NCI-H146 treated with DMSO at 0.1 percent for 48 hours (cell line): ENCODE results near the gene FNDC3B.

ENCODE experiments used
- DNase-seq: peaks from one replicate; lab custom pipeline; 2025; ENCODE audit not compliant: unreplicated experiment; lab: John Stamatoyannopoulos, UW

The FNDC3B gene

DNA sequence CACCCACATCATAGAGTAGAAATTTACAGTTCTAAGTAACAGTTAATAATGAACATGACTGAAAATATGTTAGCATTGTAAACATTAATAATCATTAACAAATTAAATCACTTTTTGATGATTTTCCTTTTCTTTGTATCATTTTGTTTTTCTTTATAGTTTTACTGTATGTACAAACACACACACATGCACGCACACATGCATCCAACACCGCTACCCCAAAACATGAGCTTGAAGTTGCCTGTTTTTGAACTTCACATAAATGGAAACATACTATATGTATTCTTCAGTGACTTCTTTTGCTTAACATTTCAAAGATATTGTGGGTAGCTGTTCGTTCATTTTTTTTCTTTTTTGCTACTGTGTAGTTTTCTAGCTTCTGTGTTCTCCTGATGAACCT lies 123.9 kb downstream of the FNDC3B start:
- no peak for DNase-seq

- DNase-seq = no peak
Measured at GRCh38 chr3:172164620-172165362, 125.4 kb downstream of the FNDC3B start.

DNA sequence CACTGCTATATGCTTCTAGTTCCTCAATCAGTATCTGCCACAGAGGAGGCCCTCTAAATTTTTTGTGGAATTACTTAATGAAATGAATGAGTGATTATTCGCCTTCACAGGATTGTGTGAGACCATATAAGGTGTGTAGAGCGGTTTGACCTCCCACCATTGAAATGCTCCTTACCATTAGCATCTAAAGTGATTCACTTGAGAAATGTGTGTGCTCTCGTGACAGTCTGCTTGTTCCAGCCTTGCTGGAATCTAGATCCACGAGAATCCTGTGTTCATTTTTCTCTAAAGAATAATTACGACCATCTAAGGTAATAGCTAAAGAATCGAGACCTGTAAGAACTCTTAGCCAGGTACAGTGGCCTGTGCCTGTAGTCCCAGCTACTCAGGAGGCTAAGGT lies 126.9 kb downstream of the FNDC3B start:
- DNase-seq = no peak

DNA sequence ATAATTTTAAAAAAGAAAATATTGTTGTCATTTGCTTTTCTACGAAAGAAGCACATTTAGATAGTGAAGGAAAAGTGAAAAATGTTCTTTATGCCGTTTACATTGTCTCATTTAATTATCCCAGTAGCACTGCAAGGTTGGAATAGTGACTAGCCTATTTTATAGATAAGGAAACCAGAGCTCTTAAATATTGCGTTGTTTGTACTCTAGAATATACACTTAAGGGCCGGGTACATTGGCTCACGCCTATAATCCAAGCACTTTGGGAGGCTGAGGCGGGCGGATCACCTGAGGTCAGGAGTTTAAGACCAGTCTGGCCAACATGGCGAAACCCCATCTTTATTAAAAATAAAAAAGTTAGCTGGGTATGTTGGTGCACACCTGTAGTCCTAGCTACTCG lies 127.5 kb downstream of the FNDC3B start:
- no peak for DNase-seq

DNA sequence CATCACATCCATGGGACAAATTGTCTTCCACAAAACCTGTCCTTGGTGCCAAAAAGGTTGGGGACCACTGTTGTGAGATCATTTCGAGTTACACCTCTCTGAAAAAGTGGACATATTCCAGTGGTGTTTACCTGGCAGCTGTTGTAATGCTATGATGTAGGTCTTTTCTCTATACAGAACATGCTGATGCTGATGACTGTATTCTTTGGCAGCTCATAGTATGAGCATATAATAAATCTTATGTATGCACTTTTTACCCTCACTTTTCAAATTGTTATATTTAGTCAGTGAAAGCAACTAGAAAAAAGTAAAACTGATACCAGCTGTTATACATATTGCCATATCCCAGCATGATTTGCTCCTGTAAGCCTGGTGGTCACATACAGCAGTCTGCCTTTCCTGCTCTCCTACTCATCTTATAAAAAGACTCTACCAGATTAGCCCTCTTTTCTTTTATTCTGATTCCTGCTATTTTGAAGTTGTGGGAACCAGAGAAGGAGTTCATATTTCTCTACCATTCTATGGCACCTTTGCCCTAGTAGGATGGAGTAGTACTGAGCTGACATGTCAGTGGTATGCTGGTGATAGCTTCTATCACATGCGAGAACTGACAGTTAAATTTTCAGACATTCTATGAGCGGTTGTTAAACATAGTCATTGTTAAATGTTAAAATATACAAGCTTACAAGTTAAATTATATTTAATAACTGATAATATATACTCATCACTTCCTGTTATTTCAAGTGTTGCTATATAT lies 128.7 kb downstream of the FNDC3B start:
- DNase-seq = no peak

- DNase-seq = no peak
Measured at GRCh38 chr3:172170073-172170709, 130.8 kb downstream of the FNDC3B start.

DNA sequence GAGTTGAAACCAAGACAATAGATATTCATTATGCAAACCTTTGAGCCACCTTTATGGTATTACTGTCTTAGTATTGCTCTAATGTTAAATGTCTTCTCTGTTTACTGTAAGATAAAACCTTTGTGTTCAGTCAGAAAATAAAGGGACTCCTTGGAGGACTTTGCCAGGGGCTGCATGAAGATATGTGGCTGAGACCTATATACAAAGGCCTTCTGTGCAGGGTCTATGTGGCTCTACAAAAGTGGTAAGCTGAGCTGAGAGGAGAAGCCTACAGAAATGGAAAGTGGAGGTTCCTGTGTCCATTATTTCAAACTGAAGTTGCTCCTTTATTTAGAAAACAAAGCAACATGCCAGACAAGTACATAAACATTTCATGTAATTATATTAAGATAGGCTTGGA lies 131.5 kb downstream of the FNDC3B start:
- no peak for DNase-seq

GRCh38 chr3:172171396-172172075 lies 132.2 kb downstream of the FNDC3B start:
- DNase-seq = no peak

DNA sequence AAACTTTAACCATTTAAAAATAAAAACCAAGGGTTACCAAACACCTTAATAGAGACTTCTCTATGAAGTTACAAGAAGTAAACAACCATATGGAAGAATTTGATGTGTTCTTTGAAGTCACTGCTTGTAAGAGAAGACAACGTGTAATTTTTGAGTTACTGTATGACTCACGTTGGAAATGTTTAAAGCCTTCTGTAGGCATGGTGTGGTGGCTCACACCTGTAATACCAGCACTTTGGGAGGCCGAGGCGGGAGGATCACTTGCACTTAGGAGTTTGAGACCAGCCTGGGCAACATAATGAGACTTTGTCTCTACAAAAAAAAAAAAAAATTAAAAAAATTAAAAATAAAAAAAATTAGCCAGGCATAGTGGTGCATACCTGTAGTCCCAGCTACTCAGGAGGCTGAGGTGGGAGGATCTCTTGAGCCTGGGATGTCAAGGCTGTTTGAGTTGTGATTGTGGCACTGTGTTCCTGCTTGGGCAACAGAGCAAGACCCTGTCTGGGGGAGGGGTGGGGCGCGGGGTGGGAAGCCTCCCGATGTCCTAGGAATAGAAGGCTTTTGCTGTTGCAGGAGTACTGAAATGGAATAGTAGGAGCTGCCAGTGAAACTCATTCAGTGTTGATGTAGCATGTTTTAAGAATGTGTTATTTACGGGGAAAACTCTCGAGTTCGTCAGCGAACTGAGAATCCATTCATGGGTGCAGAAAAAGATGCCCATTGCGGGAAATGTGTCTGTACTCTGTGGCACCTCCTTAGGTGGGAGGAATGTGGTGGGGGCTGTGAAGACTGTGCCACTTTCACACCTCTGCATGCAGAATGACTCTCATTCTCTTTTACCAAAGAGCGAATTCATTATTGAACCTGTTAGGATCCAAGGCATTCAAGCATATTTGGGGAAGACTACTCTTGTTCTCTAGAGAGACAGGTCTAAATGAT lies 134.2 kb downstream of the FNDC3B start:
- DNase-seq = no peak

- DNase-seq = no peak
Measured at GRCh38 chr3:172174513-172175253, 135.3 kb downstream of the FNDC3B start.

- no peak for DNase-seq
Measured at GRCh38 chr3:172175254-172175599, 135.8 kb downstream of the FNDC3B start.

DNA sequence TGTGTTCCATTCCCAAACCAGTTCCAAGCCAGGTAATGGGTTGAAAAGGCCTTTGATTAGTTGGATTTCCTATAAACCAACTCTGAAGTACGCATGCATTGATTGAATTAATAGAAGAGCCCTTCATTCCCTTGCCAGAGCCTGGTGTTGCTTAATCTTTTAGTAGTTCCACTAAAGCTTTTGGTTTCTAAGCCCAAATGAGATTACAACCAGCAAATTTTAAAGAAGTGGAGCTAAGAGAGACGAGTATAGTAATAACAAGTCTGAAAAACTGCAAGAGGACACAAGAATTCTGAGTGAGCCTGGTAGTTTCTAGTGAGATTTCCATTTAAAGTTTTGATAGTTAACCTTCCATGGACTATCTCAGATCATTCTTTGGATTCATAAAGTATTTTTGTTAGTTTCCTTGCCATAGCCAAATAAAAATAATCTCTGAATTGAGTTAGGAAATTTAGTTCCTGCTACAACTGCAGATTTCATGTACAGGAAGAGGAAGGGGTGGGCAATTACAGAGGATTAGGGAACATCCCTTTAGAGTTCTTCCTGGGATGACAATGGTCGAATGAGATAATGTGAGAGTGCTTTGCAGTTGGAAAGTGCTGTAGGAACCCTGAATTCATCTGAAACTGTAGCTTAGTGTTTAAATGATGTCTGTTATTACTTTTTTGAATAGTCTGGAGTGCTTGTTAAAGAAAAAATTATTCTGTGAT lies 136.8 kb downstream of the FNDC3B start:
- no peak for DNase-seq

- no peak for DNase-seq
Measured at GRCh38 chr3:172177046-172177445, 137.7 kb downstream of the FNDC3B start.

DNA sequence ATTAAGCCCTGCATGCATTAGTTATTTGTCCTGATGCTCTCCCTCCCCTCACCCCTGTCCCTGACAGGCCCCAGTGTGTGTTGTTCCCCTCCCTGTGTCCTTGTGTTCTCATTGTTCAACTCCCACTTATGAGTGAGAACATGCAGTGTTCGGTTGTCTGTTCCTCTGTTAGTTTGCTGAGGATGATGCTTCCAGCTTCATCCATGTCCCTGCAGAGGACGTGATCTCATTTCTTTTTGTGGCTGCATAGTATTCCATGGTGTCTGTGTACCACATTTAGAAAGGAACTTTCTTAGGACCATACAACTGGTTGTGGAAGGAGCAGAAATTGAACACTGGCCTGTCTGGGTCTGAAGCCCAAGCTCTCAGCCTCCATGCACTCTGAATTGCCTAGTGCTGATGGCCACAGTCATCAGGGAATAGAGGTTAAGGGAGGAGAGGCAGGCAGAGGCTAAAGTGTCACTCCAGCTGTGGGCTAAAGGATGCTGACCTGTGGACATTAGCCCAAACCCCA lies 138.5 kb downstream of the FNDC3B start:
- no peak for DNase-seq

DNA sequence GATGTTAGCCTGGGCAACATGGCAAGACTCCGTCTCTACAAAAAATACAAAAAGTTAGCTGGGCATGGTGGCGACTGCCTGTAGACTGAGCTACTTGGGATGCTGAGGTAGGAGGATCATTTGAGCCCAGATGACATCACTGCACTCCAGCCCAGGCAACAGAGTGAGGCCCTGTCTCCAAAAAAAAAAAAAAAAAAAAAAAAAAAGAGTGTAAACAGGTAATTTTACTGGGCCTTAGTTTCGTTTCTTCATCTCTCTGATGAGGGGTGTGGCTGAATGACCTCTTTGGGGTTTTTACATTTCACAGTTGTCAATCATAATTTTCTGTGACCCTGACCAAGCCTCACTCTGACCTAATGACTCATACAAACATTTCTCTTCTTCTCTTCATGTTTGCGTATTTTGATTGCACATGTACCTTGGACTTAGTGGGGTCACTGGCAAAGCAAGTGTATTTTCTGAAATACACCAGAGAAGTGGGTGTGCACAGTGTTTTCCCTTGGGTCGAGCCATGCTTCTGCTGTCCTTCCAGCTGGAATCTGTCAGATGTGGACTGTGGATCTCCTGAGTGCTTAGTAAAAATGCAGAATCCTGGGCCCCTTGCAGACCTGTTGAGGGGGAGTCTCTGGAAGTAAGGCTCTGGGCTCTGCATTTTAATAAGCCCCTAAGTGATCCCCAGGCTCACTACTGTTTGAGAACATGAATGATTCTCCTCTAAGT lies 140.5 kb downstream of the FNDC3B start:
- no peak for DNase-seq

GRCh38 chr3:172180473-172180872 lies 141.1 kb downstream of the FNDC3B start:
- DNase-seq = no peak

GRCh38 chr3:172181932-172182586 lies 142.7 kb downstream of the FNDC3B start:
- DNase-seq = no peak

- no peak for DNase-seq
Measured at GRCh38 chr3:172182797-172183196, 143.4 kb downstream of the FNDC3B start.
